ENCODE results near the gene CD276.

- TF ChIP-seq POLR2A (IDR thresholded peaks at IDR 0.05) (no peak), CTCF (IDR thresholded peaks at IDR 0.05) (no peak)
These were observed 53.4 kb downstream of the CD276 start for GRCh38 chr15:73737535-73737934.
